ENCODE measurements around the gene TEX261. TPM values are rescaled to one million over a fixed set of nuclear protein-coding genes. Genes with fewer than 3 reads are reported as not detected.

The TEX261 gene
- total RNA-seq, 1 donor from 2014 or later = 133 TPM

DNA sequence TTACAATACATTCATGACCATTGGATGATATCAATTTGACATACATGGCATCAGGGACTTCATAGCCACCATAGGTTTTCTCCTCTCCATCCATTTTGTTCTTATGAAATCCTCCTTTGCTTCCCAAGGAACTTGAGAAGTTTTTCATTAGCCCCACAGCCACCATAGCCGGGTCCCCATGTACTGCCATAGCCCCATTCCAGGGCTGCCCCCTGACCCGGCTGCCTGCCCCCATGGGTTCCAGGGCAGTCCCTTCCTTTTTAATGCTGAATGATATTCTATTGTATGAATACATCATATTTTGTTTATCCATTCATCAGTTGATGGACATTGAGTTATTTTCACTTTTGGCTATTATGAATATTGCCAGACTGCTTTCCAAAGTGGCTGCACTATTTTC lies 38.5 kb downstream of the TEX261 start:
- TF ChIP-seq, protein P1, sequence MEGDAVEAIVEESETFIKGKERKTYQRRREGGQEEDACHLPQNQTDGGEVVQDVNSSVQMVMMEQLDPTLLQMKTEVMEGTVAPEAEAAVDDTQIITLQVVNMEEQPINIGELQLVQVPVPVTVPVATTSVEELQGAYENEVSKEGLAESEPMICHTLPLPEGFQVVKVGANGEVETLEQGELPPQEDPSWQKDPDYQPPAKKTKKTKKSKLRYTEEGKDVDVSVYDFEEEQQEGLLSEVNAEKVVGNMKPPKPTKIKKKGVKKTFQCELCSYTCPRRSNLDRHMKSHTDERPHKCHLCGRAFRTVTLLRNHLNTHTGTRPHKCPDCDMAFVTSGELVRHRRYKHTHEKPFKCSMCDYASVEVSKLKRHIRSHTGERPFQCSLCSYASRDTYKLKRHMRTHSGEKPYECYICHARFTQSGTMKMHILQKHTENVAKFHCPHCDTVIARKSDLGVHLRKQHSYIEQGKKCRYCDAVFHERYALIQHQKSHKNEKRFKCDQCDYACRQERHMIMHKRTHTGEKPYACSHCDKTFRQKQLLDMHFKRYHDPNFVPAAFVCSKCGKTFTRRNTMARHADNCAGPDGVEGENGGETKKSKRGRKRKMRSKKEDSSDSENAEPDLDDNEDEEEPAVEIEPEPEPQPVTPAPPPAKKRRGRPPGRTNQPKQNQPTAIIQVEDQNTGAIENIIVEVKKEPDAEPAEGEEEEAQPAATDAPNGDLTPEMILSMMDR (IDR thresholded peaks at IDR 0.05) = no peak
- H3K27me3 ChIP-seq = no peaks in the 10 kb centered on the region
- no peak for DNase-seq (ENCODE audit: low spot score in 2 of 2)
- no peaks in the 10 kb centered on the region for H3K9me3 ChIP-seq
- no peaks in the 10 kb centered on the region for H3K4me1 ChIP-seq
- H3K4me3 ChIP-seq = no peak overlapping the region
- no peaks in the 10 kb centered on the region for H3K36me3 ChIP-seq
- intact Hi-C loops (cut with DNase I) = no loop called here
- H3K27ac ChIP-seq = no peak overlapping the region

DNA sequence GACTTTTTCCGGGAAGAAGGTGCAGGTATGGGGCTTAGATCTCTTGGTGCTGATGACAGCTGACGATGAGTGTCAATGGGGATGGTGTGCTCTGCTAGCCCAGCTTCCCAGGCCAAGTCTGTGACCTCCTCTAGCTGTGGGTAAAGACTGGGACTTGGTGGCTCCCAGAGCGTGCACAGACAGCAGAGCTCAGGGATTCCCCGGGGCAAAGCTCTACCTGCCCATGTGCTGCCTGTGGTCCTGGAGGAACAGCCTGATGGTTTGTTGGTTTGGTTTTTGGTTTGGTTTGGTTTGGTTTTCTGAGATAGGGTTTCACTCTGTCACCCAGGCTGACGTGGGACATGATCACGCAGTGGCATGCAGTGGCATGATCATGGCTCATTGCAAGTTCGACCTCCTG lies 39.8 kb downstream of the TEX261 start:
- TF ChIP-seq, protein P1 (IDR thresholded peaks at IDR 0.05) = no peak
- DNase-seq (ENCODE audit: low spot score in 2 of 2) = peak in 1 of 2 donors; percentile 31
- Histone ChIP-seq H3K4me3 (no peak overlapping the region), H3K27ac (no peak overlapping the region), H3K36me3 (no peaks in the 10 kb centered on the region), H3K4me1 (no peaks in the 10 kb centered on the region), H3K9me3 (no peaks in the 10 kb centered on the region), H3K27me3 (no peaks in the 10 kb centered on the region)
- intact Hi-C loops (cut with DNase I) = no loop called here

DNA sequence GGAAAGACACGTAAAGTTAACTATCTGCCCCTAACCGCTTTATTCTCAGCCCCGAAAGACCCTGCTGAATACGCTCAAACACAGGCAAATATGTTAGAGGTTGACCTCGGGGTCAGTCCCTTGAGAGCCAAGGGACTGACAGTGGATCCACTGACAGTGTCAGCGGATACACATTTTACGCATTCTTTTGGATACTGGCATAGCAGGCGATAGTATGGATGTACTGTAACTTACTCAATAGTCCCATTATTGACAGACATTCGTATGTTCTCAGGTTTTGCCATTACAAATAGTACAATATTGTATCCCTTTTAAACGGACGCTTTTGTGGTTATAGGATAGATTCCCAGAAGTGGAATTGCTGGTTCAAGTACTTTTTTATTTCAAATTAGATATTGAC lies 45.6 kb downstream of the TEX261 start:
- intact Hi-C loops (cut with DNase I) = loop anchor here (2.0 kb wide), 1 partner anchor 86 kb away; no protein-coding TSS in a partner anchor
- no peak for DNase-seq (ENCODE audit: low spot score in 2 of 2)
- no peak overlapping the region for H3K4me3 ChIP-seq

DNA sequence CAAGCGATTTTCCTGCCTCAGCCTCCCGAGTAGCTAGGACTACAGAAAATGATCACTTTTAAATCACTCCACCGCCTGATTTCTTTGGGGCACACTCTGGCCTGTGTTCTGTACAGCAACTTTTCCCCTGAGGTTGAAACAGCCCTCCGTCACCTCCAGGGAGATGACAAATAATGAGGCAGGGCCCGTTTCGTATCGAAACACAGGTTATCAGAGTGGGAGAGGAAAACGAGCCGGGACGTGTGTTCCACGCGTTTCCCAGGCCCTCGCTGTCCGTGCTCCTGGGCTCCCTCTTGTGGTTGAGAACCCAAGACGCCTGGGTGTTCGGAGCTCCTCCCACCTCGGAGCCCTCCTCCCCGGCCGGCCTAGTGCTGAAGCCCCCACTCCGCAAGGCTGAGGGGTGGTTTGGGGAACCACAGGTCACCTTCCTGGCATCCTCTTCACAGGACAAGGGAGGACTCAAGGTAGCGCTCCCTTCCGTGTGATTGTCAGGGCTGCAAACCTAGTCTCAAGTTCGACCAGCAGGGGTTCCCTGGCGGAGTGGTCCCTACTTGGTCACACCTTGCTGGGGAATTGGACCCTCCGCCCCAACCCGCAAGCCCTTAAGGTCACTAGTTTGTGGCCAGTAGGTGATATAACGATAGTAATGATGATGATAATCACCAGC lies 46.2 kb downstream of the TEX261 start:
- no peaks in the 10 kb centered on the region for H3K9me3 ChIP-seq
- TF ChIP-seq, protein P1 (IDR thresholded peaks at IDR 0.05) = peak; percentile 72 to 94 (median 85)
- H3K27ac ChIP-seq = no peak overlapping the region
- intact Hi-C loops (cut with DNase I) = loop anchor here (1.0 to 2.0 kb wide), 2 partner anchors 77 to 86 kb away; no protein-coding TSS in a partner anchor
- no peaks in the 10 kb centered on the region for H3K27me3 ChIP-seq
- DNase-seq (ENCODE audit: low spot score in 2 of 2) = peak in 1 of 2 donors; percentile 88
- H3K4me1 ChIP-seq = no peaks in the 10 kb centered on the region
- no peaks in the 10 kb centered on the region for H3K36me3 ChIP-seq
- peak overlapping the region; percentile 46 to 63 for H3K4me3 ChIP-seq

More for the DNA sequence above, 45.6 kb downstream of the TEX261 start:
- Histone ChIP-seq H3K27me3 (no peaks in the 10 kb centered on the region), H3K9me3 (no peaks in the 10 kb centered on the region), H3K27ac (no peak overlapping the region), H3K36me3 (no peaks in the 10 kb centered on the region), H3K4me1 (no peaks in the 10 kb centered on the region)
- TF ChIP-seq, protein P1 (IDR thresholded peaks at IDR 0.05) = no peak

DNA sequence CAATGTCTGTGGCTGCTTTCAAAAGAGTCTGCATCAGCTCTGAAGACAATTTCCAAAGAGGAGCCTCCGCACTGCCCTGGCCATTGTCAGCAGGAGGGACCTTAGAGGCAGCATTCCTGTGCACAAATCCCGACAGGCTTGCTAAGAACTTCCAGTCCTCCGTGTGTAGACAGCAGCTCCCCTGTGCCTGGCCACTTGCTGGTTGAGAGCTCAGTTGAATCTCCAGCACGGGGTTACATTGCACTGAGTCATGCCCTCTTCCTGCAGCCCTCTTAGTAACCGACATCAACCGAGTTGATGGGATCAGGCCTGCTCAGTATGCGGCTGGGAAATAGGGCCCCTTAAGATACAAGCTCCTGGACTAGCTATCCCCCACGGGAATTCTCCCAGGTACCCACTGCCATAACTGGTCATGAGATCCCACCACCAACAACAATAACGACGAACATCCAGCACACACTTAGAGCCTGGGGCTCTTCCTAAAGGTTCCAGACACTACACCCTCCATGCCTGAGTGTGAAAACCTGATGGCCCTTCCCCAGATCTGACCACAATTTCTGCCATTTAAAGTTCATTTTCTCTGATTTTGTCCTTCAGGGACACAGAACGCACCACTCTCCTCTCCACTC lies 47.0 kb downstream of the TEX261 start:
- H3K4me1 ChIP-seq = no peaks in the 10 kb centered on the region
- TF ChIP-seq, protein P1 (IDR thresholded peaks at IDR 0.05) = no peak
- intact Hi-C loops (cut with DNase I) = loop anchor here (1.0 to 2.0 kb wide), 2 partner anchors 76 to 85 kb away; no protein-coding TSS in a partner anchor
- H3K27ac ChIP-seq = no peak overlapping the region
- no peaks in the 10 kb centered on the region for H3K27me3 ChIP-seq
- no peaks in the 10 kb centered on the region for H3K36me3 ChIP-seq
- H3K4me3 ChIP-seq = peak overlapping the region in 1 of 2 donors; percentile 63
- H3K9me3 ChIP-seq = no peaks in the 10 kb centered on the region
- DNase-seq (ENCODE audit: low spot score in 2 of 2) = peak in 1 of 2 donors; percentile 54
